ENCODE data around the gene LRRTM4. TPM values are rescaled to one million over a fixed set of nuclear protein-coding genes. Genes with fewer than 3 reads are reported as not detected.
A peak's percentile ranks its signal among the peaks of the same experiment; 100 is the strongest.

LRRTM4 gene
- total RNA-seq, 1 experiment from 2014 or later: 12.0 TPM

- H4K91ac ChIP-seq (ENCODE audit: insufficient read length, low read depth, low read length): no peak overlapping the region
- peaks cover 14% of the 10 kb centered on the region; the same call in 1 of the 2 replicates for H3K4me1 ChIP-seq (ENCODE audit: insufficient read depth, low read length)
- no peak overlapping the region for H3K14ac ChIP-seq (ENCODE audit: insufficient read depth, low read length)
- H3K27me3 Mint-ChIP-seq (ENCODE audit: low read depth): no peaks in the 10 kb centered on the region
- H2BK120ac ChIP-seq (ENCODE audit: low read depth, low read length, poor library complexity, severe bottlenecking): no peak overlapping the region
- H3K27me3 ChIP-seq (ENCODE audit: insufficient read depth, low read length): no peaks in the 10 kb centered on the region
- peaks cover 69 to 79% of the 10 kb centered on the region in 2 experiments for H3K4me1 Mint-ChIP-seq
- no peak overlapping the region for H3K56ac ChIP-seq (ENCODE audit: insufficient read length, low read depth, low read length)
- H4K8ac ChIP-seq (replicated peaks; ENCODE audit: insufficient read length, low read depth, low read length): no peak overlapping the region
- H2BK5ac ChIP-seq (ENCODE audit: insufficient read length, low read length): no peak overlapping the region
- peaks cover 5% of the 10 kb centered on the region; the same call in 1 of the 2 replicates for H3K79me2 ChIP-seq (ENCODE audit: insufficient read depth, low read length)
- H3K4me3 Mint-ChIP-seq: peak overlapping the region; percentile 62 to 80
- DNase-seq: peak; percentile 50
- no peak overlapping the region for H3K4ac ChIP-seq (ENCODE audit: low read depth, low read length)
- no peak overlapping the region for H3T11ph ChIP-seq (ENCODE audit: low read length)
- H4K20me1 ChIP-seq (ENCODE audit: control insufficient read depth, insufficient read depth, insufficient read length): no peaks in the 10 kb centered on the region
- no peak overlapping the region for H3K18ac ChIP-seq (ENCODE audit: insufficient read length, low read depth, low read length)
- H3K23me2 ChIP-seq (ENCODE audit: insufficient read length, low read depth, low read length, poor library complexity, severe bottlenecking): no peaks in the 10 kb centered on the region
- no peak overlapping the region for H2BK20ac ChIP-seq (ENCODE audit: low read depth, low read length, poor library complexity, severe bottlenecking)
- H2BK12ac ChIP-seq (ENCODE audit: insufficient read length, low read depth, low read length): no peak overlapping the region
- H3K9me3 Mint-ChIP-seq: peaks cover 0 to 4% of the 10 kb centered on the region in 2 experiments; a peak in 2 of 5 replicates
- H3K9me3 ChIP-seq (ENCODE audit: control insufficient read depth, low read depth, low read length): no peaks in the 10 kb centered on the region
- no peak overlapping the region for H3K9ac ChIP-seq (ENCODE audit: extremely low read depth, insufficient read length, low read length)
- peak overlapping the region; percentile 98 for H3K27ac ChIP-seq (ENCODE audit: insufficient read length, low read depth, low read length)
- no peak overlapping the region for H2AFZ ChIP-seq (ENCODE audit: low read length)
- H3K36me3 Mint-ChIP-seq (ENCODE audit: insufficient read depth in 1 of 3, low read depth in 3 of 3): peaks cover 18 to 27% (median 19%) of the 10 kb centered on the region in 3 experiments
- no peaks in the 10 kb centered on the region for H3K79me1 ChIP-seq (ENCODE audit: insufficient read depth, low read depth, low read length, poor library complexity, severe bottlenecking)
- H4K5ac ChIP-seq (ENCODE audit: insufficient read length, low read depth, low read length): no peak overlapping the region
- H2AK5ac ChIP-seq (ENCODE audit: insufficient read length, low read length): no peak overlapping the region
- no peak for TF ChIP-seq CTCF (conservative IDR thresholded peaks at IDR 0.05)
- no peak overlapping the region for H2BK15ac ChIP-seq (ENCODE audit: low read depth, low read length)
- WGBS (ENCODE audit: extremely low coverage, insufficient read length, low lambda C conversion rate): no CpG with 5 or more reads among the region's 7 CpGs
- H3K23ac ChIP-seq (ENCODE audit: insufficient read length, low read depth, low read length): no peak overlapping the region
- H3K4me2 ChIP-seq (ENCODE audit: insufficient read depth, insufficient read length, low read length): peak overlapping the region; percentile 59
- H3K27ac Mint-ChIP-seq: peak overlapping the region; percentile 98 to 100 (median 98)
Observed at GRCh38 chr2:77521548-77521891, 656 bp downstream of the LRRTM4 start.
